SU-DHL-6 (cell line): ENCODE measurements around the gene SIGLEC6.

Experiments used
- EZH2phosphoT487 ChIP-seq: fragments of 200-600 bp; sonication (generic), shearing (Covaris generic); conservative IDR thresholded peaks from 2 replicates; pipeline ENCODE4 v1.6.1; 2018; ENCODE audit warnings: mild to moderate bottlenecking, antibody characterized with exemption, low read length, moderate library complexity, mixed read lengths
- TF ChIP-seq, protein P1 (sequence below): fragments of 200-600 bp; sonication (generic); IDR thresholded peaks from one replicate; pipeline ENCODE4 v1.5.1; 2017; ENCODE audit warnings: antibody characterized with exemption, mild to moderate bottlenecking, low read length, moderate library complexity; ENCODE audit not compliant: insufficient read depth, poor library complexity, severe bottlenecking

- TF ChIP-seq, protein P1, sequence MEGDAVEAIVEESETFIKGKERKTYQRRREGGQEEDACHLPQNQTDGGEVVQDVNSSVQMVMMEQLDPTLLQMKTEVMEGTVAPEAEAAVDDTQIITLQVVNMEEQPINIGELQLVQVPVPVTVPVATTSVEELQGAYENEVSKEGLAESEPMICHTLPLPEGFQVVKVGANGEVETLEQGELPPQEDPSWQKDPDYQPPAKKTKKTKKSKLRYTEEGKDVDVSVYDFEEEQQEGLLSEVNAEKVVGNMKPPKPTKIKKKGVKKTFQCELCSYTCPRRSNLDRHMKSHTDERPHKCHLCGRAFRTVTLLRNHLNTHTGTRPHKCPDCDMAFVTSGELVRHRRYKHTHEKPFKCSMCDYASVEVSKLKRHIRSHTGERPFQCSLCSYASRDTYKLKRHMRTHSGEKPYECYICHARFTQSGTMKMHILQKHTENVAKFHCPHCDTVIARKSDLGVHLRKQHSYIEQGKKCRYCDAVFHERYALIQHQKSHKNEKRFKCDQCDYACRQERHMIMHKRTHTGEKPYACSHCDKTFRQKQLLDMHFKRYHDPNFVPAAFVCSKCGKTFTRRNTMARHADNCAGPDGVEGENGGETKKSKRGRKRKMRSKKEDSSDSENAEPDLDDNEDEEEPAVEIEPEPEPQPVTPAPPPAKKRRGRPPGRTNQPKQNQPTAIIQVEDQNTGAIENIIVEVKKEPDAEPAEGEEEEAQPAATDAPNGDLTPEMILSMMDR: no peak
- no peak for TF ChIP-seq EZH2phosphoT487
Measured at GRCh38 chr19:51525651-51526050, 5.8 kb downstream of the SIGLEC6 start.
